ENCODE data around the gene VTCN1.

Gene VTCN1

DNA sequence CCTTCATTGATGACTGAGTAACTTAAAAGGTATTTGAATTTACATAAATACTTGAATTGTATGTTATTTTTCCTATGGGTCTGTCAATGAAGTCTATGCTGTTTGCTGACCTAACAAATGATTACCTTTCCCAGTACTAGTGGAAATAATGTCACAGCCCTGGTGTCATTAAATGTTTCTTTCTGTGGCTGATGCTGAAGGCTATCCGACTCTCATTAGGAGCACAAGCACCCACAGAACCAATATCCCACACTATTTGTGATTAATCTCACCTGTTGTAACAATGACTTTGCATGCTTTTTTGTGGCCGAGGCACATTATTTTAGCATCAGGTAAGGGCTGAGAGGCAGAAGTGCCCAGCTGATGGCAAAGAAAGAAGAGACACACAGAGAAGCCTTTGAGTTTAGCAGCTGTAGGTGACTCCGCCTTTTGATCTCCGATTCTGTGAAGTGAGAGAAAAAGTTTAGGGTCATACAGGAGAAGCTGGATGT, 63.3 kb downstream of the VTCN1 start:
- no peak for TF ChIP-seq BACH2 (CRISPR knock-in tag; IDR thresholded peaks at IDR 0.05; ENCODE audit: borderline replicate concordance)
- no peak for ATAC-seq

DNA sequence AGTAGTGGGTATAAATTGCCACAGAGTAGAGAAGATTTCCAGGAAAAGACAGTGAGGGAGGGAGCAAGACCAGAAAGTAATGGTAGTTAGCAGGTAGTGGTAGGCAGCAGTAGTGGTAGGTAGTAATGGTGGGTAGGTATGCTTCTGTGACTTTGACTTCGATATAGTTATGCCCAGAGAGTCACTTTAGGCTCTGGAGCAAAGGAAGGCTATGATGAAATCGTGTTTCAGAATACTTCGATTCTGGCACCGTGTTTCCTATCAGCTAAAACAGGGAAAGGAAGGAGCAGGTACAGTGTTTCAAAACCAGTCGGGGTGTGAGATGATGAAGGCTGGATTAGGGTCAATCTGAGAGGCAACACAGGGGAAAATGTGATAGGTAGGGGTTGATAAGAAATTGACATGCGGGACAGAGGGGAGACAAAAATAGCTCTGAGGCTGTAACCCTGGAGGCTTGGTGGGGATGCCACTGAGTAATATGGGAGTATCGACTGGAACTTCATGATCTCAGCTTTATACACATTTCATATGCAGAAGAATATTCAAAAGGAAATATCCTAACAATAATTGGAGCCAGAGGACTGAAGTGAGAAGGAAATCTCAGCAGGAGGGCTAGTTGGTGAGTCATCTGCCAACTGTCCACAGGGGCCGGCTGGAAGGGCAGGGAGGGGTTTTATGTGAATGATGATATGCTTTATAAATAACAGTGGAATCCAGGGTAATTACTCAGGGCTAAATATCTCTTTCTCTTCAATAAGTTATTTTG, 64.0 kb downstream of the VTCN1 start:
- TF ChIP-seq ZNF565 (CRISPR knock-in tag; conservative IDR thresholded peaks at IDR 0.05; ENCODE audit: low read depth) (no peak), ISL1 (CRISPR knock-in tag; IDR thresholded peaks at IDR 0.05) (peak; percentile 35; the same call in 1 of the 2 replicates)
- peak; percentile 91 for ATAC-seq

DNA sequence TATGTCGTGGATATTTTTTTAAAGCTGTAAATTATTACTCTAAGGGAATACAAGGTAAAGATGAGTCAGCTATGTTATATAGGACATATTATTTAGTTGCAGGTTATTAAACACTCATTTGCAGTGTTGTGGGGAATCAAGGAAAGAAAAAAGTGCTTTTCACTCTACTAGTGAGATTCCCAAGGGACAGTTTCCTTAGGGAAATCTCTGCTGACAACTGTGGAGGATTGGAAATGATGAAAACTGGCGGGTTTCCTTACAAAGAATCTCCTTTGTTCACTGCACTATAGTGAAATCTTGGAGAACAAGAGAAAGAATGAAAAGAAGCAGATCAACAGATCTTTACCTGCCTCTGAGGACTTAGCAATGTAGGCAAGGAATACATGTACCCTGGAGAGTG, 64.7 kb downstream of the VTCN1 start:
- ATAC-seq, result no peak
- TF ChIP-seq ZC3H10 (CRISPR knock-in tag; IDR thresholded peaks at IDR 0.05), result no peak

DNA sequence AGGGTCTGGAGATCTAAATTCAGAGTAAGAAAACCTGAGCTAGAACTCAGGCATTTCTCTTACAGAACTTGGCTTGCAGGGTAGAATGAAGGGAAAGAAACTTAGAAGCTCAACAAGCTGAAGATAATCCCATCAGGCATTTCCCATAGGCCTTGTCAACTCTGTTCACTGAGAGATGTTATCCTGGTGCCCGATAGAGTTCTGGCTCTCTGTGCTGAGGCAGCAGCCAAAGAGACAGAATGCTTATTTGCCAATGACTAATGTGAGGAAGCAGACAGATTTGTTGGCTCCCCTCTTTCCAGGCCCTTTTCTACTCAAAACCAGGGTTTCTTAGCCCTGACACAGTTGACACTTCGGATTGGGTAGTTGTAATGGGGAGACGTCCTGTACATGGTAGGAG, 66.9 kb downstream of the VTCN1 start:
- peak; percentile 33; the same call in 2 of the 3 replicates for ATAC-seq
- TF ChIP-seq BACH2 (CRISPR knock-in tag; IDR thresholded peaks at IDR 0.05; ENCODE audit: borderline replicate concordance) (no peak), OSR1 (CRISPR knock-in tag; IDR thresholded peaks at IDR 0.05) (no peak), ZNF70 (CRISPR knock-in tag; IDR thresholded peaks at IDR 0.05) (no peak), TCF4 (CRISPR knock-in tag; IDR thresholded peaks at IDR 0.05; ENCODE audit: borderline replicate concordance) (no peak), ARNTL (CRISPR knock-in tag; IDR thresholded peaks at IDR 0.05; ENCODE audit: borderline replicate concordance, low read depth) (no peak), ISL1 (CRISPR knock-in tag; IDR thresholded peaks at IDR 0.05) (no peak), GLIS3 (CRISPR knock-in tag; IDR thresholded peaks at IDR 0.05) (no peak), PPARA (CRISPR knock-in tag; IDR thresholded peaks at IDR 0.05; ENCODE audit: borderline replicate concordance) (no peak), ESRRG (CRISPR knock-in tag; IDR thresholded peaks at IDR 0.05) (no peak), SNAI2 (CRISPR knock-in tag; IDR thresholded peaks at IDR 0.05) (no peak), ZFP3 (CRISPR knock-in tag; IDR thresholded peaks at IDR 0.05) (no peak), ZNF8 (CRISPR knock-in tag; IDR thresholded peaks at IDR 0.05) (no peak)
- TF ChIP-seq, protein P1, sequence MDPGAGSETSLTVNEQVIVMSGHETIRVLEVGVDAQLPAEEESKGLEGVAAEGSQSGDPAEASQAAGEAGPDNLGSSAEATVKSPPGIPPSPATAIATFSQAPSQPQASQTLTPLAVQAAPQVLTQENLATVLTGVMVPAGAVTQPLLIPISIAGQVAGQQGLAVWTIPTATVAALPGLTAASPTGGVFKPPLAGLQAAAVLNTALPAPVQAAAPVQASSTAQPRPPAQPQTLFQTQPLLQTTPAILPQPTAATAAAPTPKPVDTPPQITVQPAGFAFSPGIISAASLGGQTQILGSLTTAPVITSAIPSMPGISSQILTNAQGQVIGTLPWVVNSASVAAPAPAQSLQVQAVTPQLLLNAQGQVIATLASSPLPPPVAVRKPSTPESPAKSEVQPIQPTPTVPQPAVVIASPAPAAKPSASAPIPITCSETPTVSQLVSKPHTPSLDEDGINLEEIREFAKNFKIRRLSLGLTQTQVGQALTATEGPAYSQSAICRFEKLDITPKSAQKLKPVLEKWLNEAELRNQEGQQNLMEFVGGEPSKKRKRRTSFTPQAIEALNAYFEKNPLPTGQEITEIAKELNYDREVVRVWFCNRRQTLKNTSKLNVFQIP (CRISPR knock-in tag; IDR thresholded peaks at IDR 0.05; ENCODE audit: borderline replicate concordance, low read depth), result no peak
- TF ChIP-seq, protein P2, sequence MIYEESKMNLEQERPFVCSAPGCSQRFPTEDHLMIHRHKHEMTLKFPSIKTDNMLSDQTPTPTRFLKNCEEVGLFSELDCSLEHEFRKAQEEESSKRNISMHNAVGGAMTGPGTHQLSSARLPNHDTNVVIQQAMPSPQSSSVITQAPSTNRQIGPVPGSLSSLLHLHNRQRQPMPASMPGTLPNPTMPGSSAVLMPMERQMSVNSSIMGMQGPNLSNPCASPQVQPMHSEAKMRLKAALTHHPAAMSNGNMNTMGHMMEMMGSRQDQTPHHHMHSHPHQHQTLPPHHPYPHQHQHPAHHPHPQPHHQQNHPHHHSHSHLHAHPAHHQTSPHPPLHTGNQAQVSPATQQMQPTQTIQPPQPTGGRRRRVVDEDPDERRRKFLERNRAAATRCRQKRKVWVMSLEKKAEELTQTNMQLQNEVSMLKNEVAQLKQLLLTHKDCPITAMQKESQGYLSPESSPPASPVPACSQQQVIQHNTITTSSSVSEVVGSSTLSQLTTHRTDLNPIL (CRISPR knock-in tag; IDR thresholded peaks at IDR 0.05; ENCODE audit: low read depth), result no peak
- TF ChIP-seq, protein P3, sequence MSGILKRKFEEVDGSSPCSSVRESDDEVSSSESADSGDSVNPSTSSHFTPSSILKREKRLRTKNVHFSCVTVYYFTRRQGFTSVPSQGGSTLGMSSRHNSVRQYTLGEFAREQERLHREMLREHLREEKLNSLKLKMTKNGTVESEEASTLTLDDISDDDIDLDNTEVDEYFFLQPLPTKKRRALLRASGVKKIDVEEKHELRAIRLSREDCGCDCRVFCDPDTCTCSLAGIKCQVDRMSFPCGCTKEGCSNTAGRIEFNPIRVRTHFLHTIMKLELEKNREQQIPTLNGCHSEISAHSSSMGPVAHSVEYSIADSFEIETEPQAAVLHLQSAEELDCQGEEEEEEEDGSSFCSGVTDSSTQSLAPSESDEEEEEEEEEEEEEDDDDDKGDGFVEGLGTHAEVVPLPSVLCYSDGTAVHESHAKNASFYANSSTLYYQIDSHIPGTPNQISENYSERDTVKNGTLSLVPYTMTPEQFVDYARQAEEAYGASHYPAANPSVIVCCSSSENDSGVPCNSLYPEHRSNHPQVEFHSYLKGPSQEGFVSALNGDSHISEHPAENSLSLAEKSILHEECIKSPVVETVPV (CRISPR knock-in tag; IDR thresholded peaks at IDR 0.05), result no peak
- TF ChIP-seq, protein P4, sequence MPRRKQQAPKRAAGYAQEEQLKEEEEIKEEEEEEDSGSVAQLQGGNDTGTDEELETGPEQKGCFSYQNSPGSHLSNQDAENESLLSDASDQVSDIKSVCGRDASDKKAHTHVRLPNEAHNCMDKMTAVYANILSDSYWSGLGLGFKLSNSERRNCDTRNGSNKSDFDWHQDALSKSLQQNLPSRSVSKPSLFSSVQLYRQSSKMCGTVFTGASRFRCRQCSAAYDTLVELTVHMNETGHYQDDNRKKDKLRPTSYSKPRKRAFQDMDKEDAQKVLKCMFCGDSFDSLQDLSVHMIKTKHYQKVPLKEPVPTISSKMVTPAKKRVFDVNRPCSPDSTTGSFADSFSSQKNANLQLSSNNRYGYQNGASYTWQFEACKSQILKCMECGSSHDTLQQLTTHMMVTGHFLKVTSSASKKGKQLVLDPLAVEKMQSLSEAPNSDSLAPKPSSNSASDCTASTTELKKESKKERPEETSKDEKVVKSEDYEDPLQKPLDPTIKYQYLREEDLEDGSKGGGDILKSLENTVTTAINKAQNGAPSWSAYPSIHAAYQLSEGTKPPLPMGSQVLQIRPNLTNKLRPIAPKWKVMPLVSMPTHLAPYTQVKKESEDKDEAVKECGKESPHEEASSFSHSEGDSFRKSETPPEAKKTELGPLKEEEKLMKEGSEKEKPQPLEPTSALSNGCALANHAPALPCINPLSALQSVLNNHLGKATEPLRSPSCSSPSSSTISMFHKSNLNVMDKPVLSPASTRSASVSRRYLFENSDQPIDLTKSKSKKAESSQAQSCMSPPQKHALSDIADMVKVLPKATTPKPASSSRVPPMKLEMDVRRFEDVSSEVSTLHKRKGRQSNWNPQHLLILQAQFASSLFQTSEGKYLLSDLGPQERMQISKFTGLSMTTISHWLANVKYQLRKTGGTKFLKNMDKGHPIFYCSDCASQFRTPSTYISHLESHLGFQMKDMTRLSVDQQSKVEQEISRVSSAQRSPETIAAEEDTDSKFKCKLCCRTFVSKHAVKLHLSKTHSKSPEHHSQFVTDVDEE (CRISPR knock-in tag; IDR thresholded peaks at IDR 0.05), result no peak

DNA sequence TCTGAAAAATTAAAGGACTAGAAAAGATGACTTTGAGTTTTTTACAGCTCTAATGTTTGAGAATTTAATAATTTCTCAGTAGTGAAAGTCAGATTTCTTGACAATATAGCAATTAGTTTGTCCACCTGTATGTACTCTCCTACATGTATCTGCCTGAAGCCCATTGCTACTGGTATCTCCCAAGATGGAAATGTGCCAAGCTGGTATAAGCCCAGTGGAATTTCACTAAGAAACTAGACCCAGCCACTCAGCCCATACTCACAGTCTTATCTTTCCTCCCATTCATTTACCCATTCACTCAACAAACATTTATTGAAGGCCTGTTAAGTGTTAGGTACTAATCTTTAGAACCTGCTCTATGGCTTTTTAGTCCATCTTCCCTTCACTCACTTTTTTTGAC, 67.6 kb downstream of the VTCN1 start:
- no peak for ATAC-seq
- TF ChIP-seq BACH2 (CRISPR knock-in tag; IDR thresholded peaks at IDR 0.05; ENCODE audit: borderline replicate concordance), result no peak
- TF ChIP-seq, protein P4 (CRISPR knock-in tag; IDR thresholded peaks at IDR 0.05), result no peak
- TF ChIP-seq, protein P3 (CRISPR knock-in tag; IDR thresholded peaks at IDR 0.05), result no peak
- TF ChIP-seq GLIS3 (CRISPR knock-in tag; IDR thresholded peaks at IDR 0.05), result no peak
- no peak for TF ChIP-seq ESRRG (CRISPR knock-in tag; IDR thresholded peaks at IDR 0.05)
- no peak for TF ChIP-seq ZFP3 (CRISPR knock-in tag; IDR thresholded peaks at IDR 0.05)
- no peak for TF ChIP-seq ZNF8 (CRISPR knock-in tag; IDR thresholded peaks at IDR 0.05)
- no peak for TF ChIP-seq SNAI2 (CRISPR knock-in tag; IDR thresholded peaks at IDR 0.05)
- TF ChIP-seq CSDC2 (CRISPR knock-in tag; IDR thresholded peaks at IDR 0.05), result no peak
- no peak for TF ChIP-seq RARB (CRISPR knock-in tag; IDR thresholded peaks at IDR 0.05)
- TF ChIP-seq, protein P2 (CRISPR knock-in tag; IDR thresholded peaks at IDR 0.05; ENCODE audit: low read depth), result no peak
